Measurements from ENCODE around the gene DRG2.
A peak's percentile ranks its signal among the peaks of the same experiment; 100 is the strongest.

The DRG2 gene

DNA sequence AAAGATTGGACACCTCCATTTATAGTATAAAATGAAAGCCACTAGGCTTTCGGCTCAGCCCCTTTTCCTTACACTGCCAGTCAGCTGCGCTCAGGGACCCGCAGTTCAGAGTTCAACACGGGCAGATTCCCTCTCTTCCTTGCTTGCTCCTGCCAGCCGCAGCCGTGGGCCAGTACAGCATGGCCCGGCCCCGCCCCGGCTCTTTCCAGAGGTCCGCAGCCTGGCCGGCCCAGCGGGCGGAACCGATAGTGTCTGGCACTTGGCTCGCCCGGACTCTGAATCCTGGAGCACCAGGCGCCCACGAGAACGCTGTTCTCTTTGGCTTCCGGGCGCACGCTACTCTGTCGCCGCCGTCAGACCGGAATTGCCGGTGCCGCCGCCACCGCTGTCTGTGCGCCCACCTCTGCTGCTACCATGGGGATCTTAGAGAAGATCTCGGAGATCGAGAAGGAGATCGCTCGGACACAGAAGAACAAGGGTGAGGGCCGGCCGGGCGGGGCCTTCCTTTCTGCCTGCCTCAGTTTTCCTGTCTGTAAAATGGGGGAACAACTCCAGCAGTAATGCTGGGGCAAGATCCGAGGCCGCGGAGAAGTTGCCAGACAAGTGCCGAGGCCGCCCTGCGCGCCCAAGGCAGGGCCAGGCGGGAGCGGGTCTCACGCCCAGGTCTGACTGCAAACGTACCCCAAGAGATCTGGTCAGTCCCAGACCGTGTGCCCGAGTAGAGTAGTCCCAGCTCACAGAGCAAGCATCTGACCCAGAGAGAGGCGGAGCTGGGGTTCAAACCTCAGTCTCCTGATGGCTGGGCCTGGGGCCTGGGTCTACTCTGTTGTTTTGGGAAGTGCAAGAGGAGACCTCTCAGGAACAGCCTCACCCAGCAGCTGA lies at the start of gene DRG2 (continued):
- TF ChIP-seq, protein P1, sequence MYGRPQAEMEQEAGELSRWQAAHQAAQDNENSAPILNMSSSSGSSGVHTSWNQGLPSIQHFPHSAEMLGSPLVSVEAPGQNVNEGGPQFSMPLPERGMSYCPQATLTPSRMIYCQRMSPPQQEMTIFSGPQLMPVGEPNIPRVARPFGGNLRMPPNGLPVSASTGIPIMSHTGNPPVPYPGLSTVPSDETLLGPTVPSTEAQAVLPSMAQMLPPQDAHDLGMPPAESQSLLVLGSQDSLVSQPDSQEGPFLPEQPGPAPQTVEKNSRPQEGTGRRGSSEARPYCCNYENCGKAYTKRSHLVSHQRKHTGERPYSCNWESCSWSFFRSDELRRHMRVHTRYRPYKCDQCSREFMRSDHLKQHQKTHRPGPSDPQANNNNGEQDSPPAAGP (tag by site-specific recombination; IDR thresholded peaks at IDR 0.05) = peak; percentile 96
- TF ChIP-seq IKZF3 (tag by site-specific recombination; IDR thresholded peaks at IDR 0.05) (peak; percentile 98), ZNF777 (tag by site-specific recombination; IDR thresholded peaks at IDR 0.05; ENCODE audit: borderline replicate concordance) (peak; percentile 68; the same call in 1 of the 2 replicates), SCRT2 (tag by site-specific recombination; IDR thresholded peaks at IDR 0.05) (peak; percentile 46; the same call in 1 of the 2 replicates), ZNF239 (tag by site-specific recombination; IDR thresholded peaks at IDR 0.05) (peak; percentile 80; the same call in 1 of the 2 replicates), ZNF138 (tag by site-specific recombination; IDR thresholded peaks at IDR 0.05; ENCODE audit: borderline replicate concordance) (no peak), SP7 (tag by site-specific recombination; IDR thresholded peaks at IDR 0.05) (peak; percentile 96), ZBTB7A (tag by site-specific recombination; IDR thresholded peaks at IDR 0.05; ENCODE audit: low read depth) (peak; percentile 79), ZNF768 (tag by site-specific recombination; IDR thresholded peaks at IDR 0.05) (no peak; the same call in 1 of the 2 replicates), ZNF660 (tag by site-specific recombination; IDR thresholded peaks at IDR 0.05) (peak; percentile 100), SETDB1 (IDR thresholded peaks at IDR 0.05; ENCODE audit: insufficient read length, low read length) (peak; percentile 11), ZNF571 (tag by site-specific recombination; IDR thresholded peaks at IDR 0.05) (no peak), ZNF521 (tag by site-specific recombination; IDR thresholded peaks at IDR 0.05) (no peak), WT1 (tag by site-specific recombination; IDR thresholded peaks at IDR 0.05) (peak; percentile 64), KLF9 (tag by site-specific recombination; IDR thresholded peaks at IDR 0.05; ENCODE audit: low read depth) (peak; percentile 80), SP2 (tag by site-specific recombination; IDR thresholded peaks at IDR 0.05) (peak; percentile 63), ZEB2 (tag by site-specific recombination; IDR thresholded peaks at IDR 0.05) (peak; percentile 99), ZNF292 (tag by site-specific recombination; IDR thresholded peaks at IDR 0.05; ENCODE audit: borderline replicate concordance, low read depth) (no peak), ZNF610 (tag by site-specific recombination; IDR thresholded peaks at IDR 0.05; ENCODE audit: borderline replicate concordance) (peak; percentile 89), ZNF311 (tag by site-specific recombination; IDR thresholded peaks at IDR 0.05; ENCODE audit: borderline replicate concordance) (no peak), ZNF169 (tag by site-specific recombination; IDR thresholded peaks at IDR 0.05) (no peak), ZBTB21 (tag by site-specific recombination; IDR thresholded peaks at IDR 0.05) (peak; percentile 85), ZNF433 (tag by site-specific recombination; IDR thresholded peaks at IDR 0.05; ENCODE audit: low read depth) (no peak), BCL11A (tag by site-specific recombination; IDR thresholded peaks at IDR 0.05; ENCODE audit: low read depth) (peak; percentile 94)
- TF ChIP-seq, protein P2, sequence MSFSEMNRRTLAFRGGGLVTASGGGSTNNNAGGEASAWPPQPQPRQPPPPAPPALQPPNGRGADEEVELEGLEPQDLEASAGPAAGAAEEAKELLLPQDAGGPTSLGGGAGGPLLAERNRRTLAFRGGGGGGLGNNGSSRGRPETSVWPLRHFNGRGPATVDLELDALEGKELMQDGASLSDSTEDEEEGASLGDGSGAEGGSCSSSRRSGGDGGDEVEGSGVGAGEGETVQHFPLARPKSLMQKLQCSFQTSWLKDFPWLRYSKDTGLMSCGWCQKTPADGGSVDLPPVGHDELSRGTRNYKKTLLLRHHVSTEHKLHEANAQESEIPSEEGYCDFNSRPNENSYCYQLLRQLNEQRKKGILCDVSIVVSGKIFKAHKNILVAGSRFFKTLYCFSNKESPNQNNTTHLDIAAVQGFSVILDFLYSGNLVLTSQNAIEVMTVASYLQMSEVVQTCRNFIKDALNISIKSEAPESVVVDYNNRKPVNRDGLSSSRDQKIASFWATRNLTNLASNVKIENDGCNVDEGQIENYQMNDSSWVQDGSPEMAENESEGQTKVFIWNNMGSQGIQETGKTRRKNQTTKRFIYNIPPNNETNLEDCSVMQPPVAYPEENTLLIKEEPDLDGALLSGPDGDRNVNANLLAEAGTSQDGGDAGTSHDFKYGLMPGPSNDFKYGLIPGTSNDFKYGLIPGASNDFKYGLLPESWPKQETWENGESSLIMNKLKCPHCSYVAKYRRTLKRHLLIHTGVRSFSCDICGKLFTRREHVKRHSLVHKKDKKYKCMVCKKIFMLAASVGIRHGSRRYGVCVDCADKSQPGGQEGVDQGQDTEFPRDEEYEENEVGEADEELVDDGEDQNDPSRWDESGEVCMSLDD (tag by site-specific recombination; IDR thresholded peaks at IDR 0.05) = peak; percentile 50; the same call in 1 of the 2 replicates
- TF ChIP-seq, protein P3, sequence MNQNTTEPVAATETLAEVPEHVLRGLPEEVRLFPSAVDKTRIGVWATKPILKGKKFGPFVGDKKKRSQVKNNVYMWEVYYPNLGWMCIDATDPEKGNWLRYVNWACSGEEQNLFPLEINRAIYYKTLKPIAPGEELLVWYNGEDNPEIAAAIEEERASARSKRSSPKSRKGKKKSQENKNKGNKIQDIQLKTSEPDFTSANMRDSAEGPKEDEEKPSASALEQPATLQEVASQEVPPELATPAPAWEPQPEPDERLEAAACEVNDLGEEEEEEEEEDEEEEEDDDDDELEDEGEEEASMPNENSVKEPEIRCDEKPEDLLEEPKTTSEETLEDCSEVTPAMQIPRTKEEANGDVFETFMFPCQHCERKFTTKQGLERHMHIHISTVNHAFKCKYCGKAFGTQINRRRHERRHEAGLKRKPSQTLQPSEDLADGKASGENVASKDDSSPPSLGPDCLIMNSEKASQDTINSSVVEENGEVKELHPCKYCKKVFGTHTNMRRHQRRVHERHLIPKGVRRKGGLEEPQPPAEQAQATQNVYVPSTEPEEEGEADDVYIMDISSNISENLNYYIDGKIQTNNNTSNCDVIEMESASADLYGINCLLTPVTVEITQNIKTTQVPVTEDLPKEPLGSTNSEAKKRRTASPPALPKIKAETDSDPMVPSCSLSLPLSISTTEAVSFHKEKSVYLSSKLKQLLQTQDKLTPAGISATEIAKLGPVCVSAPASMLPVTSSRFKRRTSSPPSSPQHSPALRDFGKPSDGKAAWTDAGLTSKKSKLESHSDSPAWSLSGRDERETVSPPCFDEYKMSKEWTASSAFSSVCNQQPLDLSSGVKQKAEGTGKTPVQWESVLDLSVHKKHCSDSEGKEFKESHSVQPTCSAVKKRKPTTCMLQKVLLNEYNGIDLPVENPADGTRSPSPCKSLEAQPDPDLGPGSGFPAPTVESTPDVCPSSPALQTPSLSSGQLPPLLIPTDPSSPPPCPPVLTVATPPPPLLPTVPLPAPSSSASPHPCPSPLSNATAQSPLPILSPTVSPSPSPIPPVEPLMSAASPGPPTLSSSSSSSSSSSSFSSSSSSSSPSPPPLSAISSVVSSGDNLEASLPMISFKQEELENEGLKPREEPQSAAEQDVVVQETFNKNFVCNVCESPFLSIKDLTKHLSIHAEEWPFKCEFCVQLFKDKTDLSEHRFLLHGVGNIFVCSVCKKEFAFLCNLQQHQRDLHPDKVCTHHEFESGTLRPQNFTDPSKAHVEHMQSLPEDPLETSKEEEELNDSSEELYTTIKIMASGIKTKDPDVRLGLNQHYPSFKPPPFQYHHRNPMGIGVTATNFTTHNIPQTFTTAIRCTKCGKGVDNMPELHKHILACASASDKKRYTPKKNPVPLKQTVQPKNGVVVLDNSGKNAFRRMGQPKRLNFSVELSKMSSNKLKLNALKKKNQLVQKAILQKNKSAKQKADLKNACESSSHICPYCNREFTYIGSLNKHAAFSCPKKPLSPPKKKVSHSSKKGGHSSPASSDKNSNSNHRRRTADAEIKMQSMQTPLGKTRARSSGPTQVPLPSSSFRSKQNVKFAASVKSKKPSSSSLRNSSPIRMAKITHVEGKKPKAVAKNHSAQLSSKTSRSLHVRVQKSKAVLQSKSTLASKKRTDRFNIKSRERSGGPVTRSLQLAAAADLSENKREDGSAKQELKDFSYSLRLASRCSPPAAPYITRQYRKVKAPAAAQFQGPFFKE (tag by site-specific recombination; IDR thresholded peaks at IDR 0.05; ENCODE audit: borderline replicate concordance) = no peak
- TF ChIP-seq, protein P4, sequence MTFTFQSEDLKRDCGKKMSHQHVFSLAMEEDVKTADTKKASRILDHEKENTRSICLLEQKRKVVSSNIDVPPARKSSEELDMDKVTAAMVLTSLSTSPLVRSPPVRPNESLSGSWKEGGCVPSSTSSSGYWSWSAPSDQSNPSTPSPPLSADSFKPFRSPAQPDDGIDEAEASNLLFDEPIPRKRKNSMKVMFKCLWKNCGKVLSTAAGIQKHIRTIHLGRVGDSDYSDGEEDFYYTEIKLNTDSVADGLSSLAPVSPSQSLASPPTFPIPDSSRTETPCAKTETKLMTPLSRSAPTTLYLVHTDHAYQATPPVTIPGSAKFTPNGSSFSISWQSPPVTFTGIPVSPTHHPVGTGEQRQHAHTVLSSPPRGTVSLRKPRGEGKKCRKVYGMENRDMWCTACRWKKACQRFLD (tag by site-specific recombination; IDR thresholded peaks at IDR 0.05) = no peak
- TF ChIP-seq, protein P5, sequence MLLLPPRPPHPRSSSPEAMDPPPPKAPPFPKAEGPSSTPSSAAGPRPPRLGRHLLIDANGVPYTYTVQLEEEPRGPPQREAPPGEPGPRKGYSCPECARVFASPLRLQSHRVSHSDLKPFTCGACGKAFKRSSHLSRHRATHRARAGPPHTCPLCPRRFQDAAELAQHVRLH (tag by site-specific recombination; IDR thresholded peaks at IDR 0.05) = peak; percentile 98

Measured in HEK293 (cell line).